Globus pallidus (tissue), 1 donor: ENCODE measurements around the gene KCNN1.
"Not testable (repeated sequence)": the region's sequence is repeated elsewhere in the genome, so short reads cannot be mapped to it uniquely, and the experiment has no call there.

Experiments
- DNase-seq: peaks from one replicate; pipeline ENCODE4 v3.0.0-alpha.2; 2015; ENCODE audit warnings: low spot score

KCNN1 gene

DNA sequence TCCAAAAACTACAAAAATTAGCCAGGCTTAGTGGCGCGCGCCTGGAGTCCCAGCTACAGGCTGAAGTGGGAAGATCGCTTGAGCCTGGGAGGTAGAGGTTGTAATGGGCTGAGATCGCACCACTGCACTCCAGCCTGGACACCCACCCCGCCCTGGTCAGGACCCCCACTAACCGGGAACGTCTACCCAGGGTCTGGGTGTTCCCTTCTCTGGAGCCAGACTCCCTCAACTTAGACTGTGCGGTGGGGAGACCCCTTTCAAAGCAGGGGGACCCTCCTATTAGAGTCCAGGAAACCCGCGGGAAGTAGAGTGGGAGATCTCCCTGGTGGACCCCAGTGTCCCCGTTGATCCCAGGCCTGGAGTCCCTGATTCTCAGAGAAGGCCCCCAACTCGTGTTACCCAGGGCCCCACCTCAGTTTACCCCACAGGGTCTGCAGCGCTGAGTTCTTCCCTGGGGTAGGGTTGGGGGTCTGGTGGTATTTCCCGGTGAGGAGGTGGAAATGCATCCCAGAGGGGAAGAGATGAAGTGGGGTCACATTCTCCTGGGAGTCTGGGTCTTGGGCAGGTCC, 35.0 kb downstream of the KCNN1 start:
- DNase-seq: no peak

DNA sequence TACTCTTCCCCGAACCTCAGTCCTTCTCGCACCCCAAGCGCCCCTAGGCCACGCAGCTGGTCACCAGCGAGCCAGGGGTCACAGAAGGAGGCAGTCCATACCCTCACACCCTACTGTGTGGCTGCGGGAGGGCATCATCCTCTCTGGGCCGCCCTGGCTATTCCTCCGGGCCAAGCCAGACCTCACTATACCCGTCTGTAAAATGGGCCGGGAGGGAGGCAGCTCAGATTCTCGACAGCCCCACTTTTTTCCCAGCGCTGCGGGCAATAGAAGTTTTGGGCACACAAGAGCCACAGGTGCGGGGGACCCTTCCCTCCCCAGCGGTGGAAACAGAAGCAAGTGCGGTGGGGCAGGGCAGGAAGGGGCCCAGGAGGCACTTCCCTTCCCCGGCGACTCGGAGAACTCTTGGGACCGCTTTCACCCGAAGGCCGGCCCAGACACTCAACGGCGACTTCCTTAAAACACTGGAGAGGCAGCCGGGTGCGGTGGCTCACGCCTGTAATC, 35.5 kb downstream of the KCNN1 start:
- no peak for DNase-seq

DNA sequence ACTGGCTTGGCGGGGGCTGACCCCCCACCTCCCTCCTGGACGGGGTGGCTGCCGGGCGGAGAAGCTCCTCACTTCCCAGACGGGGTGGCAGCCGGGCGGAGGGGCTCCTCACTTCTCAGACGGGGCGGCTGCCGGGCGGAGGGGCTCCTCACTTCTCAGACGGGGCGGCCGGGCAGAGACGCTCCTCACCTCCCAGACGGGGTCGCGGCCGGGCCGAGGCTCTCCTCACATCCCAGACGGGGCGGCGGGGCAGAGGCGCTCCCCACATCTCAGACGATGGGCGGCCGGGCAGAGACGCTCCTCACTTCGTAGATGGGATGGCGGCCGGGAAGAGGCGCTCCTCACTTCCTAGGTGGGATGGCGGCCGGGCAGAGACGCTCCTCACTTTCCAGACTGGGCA, 38.8 kb downstream of the KCNN1 start:
- not testable (repeated sequence) for DNase-seq

DNA sequence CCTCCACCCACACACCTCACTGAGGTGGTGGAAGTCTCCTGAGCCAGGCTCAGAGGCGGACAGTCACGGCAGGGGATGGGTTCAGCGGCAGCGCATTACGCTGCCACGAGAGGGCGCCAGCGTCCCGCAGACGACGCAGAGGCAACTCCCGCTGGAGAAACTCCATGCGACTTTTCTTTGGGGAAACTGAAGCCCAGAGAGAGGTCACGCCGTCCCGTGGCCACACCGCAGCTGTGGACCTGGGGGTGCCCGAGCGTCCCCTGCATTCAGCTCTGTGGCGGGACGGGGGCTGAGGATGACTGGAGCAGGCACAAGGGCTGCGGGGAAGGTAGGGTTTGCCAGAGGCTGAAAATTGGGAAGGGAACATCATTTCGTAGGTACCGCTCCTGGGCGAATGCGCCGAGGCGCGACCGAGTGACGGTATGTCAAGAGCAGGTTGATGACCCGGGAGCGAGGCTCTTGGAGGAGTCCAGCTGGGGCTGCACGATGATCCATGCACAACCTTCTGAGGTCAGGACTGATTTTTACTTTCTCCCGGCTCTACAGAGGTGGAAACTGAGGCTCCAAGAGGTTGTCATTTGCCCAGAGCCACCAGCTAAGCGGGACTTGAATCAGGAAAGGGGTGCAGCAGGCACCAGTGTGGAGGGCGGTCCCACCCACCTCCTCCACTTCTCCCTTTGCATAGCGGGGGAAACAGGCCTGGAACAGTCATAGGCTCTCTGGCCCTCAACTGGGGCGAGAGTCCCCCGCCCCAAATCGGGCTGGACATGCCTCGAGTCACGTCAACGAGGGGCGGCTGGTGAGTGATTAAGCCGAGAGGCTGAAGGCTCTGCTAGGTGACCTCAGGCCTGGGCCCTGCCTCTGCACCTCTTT, 40.4 kb downstream of the KCNN1 start:
- peak; percentile 85 for DNase-seq

DNA sequence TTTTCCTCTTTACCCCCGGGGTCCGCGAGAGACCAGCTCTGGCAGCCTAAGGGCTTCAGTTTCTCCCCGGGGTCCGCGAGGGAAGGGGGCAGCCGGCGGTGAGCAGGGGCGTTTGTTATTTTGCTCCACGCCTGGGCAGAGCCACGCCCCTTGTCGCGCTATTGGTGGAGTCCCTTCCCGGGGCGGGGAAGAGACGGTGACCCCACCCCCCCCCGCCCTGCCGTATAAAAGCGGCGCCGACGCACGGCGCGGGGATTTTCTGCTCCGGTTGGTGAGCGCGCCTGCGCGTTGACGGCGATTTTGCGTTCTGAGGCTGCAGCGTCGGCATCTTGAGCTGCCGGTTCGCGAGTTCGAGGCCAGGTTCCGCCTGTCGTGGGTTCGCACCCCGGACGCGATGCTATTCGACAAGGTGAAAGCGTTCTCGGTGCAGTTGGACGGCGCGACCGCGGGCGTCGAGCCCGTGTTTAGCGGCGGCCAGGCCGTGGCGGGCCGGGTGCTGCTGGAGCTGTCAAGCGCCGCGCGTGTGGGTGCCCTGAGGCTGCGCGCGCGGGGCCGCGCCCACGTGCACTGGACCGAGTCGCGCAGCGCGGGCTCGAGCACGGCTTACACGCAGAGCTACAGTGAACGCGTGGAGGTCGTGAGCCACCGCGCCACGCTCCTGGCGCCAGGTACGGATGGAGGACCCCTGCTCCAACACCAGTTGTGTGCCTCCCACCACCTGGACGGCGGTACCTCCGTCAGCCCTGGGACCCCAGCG, 41.2 kb downstream of the KCNN1 start, which contains the start of gene ARRDC2:
Gene ARRDC2, plus strand, starts transcription at position 254 of the 757 bp plus-strand sequence. Its CDS starts 141 bp downstream, at position 395.
- DNase-seq: peak; percentile 95

DNA sequence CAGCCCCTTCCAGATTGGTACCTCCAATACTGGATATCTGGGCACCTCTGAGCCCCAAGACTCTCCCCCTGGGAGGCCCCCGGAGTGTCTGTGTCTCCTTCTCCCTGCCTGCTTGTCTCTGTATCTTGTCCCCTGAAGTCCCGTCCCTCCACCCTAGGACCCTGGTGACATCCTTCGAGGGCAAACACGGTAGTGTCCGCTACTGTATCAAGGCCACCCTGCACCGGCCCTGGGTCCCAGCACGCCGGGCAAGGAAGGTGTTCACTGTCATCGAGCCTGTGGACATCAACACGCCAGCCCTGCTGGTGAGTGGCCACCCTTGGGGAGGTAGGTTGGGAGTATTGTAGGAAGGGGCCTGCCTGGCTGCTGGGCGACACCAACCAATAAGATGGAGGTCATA, 41.9 kb downstream of the KCNN1 start:
- no peak for DNase-seq

DNA sequence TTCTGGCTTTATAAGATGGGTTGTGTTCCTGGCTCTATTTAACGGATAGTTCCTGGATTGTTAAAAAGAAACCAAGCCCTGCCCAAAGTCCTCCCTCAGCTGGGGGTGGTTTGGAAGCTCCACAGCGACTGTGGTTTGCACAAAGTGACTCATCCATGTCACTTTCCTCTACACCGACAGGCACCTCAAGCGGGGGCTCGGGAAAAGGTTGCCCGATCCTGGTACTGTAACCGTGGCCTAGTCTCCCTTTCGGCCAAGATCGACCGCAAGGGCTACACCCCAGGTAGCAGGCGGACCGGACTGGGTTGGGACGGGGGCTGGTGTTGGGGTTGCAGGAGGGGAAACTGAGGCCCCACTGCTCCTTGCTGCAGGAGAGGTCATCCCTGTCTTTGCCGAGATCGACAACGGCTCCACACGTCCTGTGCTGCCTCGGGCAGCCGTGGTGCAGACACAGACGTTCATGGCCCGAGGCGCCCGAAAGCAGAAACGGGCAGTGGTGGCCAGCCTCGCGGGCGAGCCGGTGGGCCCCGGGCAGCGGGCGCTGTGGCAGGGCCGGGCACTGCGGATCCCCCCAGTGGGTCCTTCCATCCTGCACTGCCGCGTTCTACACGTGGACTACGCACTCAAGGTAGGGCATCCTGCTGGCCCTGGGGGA, 42.6 kb downstream of the KCNN1 start:
- no peak for DNase-seq

DNA sequence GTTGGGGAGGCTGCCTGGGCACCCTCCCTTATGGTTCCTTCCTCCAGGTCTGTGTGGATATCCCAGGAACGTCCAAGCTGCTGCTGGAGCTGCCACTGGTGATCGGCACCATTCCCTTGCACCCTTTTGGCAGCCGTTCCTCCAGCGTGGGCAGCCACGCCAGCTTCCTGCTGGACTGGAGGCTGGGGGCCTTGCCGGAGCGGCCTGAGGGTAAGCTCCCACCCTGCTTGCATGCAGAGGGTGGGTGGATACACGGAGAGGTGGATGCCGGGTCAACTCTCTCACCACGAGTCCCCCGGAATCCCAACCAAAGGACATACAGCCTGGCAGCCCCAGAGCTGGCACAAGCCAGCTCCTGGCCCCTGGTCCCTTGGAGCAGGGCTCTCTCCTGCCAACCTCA, 43.2 kb downstream of the KCNN1 start:
- no peak for DNase-seq

DNA sequence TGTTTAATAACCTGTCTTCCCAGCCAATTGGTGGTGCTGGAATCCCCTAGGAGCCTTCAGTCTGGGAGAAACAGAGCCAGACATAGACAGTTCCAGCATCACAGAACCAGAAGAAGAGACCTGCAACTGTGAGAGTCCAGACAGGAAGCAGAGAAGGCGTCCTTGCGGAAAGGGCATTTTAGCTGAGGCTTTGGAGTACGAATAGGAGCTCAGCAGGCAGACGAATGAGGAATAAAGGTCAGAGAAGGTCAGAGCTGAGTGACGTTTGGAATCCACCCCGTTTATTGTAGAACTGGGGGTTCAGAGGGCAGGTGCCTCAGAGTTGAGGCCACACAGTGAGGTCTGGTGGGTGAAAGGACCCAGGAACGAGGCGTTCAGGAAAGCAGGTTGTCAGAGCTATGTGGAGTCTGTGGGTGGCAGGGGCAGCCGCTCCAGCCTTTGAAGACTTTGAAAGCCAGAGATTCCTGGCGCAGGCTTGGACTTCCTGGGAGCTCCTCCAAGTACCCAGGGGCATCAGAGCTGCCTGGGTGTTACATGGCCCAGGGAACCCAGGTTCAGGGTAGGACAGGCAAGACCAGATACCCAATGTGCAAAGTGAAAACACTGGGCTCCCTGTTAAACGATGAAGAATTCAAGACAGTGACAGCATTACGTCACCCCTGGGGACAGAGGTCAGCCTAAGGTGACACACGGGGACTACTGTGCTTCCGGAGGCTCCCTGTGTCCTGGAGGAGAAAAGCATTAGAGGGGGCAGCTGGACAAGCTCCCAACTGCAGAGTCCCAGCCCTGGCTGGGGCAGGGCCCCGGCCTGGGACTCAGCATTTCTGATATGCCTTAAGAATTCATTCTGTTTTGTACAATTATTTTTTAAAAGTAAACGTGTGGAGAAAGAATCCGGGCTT, 46.6 kb downstream of the KCNN1 start:
- DNase-seq: no peak

DNA sequence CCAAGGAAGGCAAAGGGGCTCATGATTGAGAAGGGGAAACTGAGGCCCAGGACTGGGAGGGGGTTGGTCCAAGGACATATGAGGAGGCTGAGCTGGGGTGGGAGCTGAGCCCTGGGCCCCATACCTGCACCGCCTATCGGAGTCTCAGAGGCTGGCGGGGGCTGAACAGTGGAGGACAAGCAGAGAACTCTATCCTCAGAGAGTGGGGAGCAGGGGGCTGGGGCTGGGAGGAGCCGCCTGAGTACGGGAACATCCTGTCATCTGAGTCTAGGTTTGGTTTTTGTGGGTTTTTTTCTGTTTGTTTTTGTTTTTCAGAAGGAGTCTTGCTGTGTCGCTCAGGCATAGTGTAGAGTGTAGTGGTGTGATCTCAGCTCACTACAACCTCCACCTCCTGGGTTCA, 47.3 kb downstream of the KCNN1 start:
- no peak for DNase-seq

DNA sequence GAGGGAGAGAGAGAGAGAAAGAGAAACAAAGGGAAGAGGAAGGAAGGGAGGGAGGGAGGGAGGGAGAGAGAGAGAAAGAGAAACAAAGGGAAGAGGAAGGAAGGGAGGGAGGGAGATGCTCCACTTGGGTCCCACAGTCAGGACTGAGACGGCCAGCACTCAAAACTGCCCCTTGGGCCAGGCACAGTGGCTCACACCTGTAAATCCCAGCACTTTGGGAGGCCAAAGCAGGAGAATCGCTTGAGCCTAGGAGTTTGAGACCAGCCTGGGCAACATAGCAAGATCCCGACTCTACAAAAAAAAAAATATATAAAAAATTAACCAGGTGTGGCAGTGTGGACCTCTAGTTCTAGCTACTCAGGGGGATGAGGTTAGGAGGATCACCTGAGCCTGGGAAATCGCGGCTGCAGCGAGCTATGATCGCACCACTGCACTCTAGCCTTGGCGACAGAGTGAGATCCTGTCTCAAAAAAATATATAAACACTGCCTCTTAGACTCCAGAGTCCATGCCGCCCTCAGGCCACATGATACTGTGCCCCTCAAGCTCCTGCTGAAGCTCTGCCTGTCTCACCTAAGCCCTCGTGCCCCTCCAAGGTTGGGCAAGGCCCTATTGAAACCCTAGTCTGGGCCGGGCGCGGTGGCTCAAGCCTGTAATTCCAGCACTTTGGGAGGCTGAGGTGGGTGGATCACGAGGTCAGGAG, 49.5 kb downstream of the KCNN1 start:
- no peak for DNase-seq

DNA sequence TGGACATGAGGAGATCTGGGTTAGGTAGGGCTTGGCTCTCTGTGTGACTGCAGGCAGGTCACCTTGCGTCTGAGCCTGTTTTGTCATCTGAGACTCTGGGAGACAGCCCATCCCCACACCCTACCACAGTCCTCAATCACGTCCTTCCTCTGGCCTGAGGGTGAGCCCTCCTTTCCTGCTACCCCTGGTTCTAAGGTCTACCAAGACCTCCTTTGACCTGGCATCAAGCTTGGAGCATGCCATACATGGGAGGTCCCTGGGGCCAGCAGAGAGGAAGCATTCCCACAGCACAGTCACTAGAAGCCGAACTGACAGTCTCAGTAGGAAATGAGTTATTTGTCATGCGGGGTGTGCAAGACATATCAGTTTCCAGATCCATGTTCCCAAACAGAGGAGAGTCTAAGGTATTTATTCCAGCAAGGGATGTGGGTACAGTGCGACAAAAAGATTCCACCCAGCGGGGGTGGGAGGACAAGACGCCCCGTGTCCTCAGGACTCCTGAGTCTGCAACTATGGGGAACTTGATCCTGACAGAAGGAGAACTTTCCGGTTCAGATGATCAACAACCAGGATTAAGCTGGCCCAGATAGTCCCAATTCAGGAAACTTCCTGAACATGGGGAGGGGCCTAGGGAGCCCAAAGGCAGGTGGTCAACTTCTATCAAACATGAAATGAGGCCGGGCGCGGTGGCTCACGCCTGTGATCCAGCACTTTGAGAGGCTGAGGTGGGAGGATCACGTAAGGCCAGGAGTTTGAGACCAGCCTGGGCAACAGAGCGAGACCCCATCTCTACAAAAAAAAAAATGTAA, 50.6 kb downstream of the KCNN1 start:
- no peak for DNase-seq

DNA sequence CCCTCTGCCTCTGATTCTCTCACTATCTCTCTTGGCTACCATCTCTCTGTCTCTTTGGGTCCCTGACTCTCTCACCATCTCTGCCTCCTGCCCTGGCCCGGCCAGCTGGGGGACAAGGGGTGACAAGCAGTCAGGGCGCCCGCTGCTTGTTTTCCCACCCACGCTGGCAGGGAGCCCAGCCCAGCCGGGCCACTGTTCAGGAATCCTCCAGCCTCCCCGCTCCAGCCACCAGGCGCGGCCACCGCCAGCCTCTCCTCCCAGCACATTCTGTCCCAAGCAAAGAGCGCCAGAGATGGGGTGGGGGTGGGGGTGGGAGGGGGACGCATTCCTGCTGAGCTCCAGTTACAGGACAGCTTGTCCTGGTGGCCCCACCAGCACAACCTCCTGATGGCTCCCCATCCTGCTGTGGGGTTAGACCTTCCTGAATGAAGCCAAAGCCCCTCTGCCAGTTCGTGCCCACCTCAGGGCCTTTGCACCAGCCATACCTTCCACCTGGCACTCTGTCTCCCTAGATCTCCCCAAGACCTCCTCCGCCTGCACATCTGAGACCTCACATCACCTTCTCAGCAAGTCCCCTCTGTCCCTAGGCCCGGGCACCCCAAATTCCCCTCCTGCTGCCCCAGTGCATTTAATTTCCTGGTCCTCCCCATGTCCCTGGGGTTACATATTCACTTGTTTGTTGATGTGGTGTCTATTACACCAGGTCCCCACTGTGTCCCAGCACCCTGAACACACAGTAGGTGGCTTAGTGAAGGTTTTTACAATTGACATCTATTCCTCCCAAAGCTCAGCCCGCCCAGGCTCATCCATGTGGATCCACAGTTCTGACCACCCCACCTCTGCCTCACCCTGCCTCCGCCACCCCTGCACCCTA, 53.5 kb downstream of the KCNN1 start:
- DNase-seq: peak; percentile 92

DNA sequence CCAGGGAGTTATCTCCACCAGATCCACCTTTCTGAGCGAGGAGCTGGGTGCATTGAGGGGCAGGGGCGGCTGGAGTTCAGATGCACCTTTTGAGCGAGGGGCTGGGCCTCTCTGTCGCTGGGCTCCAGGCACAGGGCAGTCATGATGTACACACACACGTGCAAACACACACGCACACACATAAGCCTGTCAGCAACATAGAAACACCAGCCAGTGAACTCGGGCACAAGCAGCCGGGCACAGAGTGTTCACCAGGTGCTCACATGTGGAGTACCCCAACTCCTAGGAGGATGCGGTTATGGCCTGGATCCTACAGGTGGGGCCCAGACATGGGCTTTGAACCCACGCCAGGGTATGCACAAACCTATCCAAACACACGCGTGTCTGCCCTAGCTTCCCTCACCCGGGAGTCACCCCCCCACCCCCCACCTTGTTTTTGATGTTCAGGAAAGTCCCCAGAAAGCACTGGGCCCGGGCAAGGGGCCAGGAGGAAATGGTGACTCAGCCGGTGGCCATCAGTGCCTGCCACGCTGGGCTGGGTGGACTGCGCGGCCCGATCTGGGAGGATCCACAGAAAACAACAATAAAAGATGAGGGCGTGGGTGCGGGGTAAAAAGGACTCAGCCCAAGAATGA, 54.3 kb downstream of the KCNN1 start:
- DNase-seq: peak; percentile 85

DNA sequence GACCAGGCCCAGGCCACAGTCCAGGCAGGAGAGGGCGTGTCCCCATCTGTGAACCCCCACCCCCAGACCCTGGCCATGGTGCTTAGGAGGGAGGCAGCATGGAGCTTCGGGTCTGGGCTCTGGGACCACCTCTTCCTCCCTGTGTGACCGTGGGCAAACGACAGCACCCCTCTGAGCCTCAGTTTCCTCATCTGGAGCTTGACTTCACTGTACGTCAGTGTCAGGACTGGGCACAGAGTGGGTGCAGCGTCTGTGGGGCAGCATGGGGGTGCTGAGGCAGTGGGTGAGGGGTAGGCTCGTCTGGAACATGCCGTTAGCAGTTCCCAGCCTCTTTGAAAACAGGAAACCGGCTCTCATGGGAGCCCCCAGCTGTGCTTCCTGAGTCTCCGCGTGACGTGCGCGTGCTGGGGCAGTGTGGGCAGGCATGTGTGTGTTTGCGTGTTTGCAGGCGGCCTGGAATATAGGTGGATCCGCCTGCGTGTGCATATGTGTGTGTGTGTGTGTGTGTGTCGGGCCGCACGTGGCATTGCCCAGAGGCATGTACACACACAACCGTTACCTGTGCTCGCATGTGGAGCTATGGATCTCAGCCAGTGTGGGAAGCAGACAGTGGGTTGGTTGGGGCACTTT, 56.8 kb downstream of the KCNN1 start:
- DNase-seq: no peak

DNA sequence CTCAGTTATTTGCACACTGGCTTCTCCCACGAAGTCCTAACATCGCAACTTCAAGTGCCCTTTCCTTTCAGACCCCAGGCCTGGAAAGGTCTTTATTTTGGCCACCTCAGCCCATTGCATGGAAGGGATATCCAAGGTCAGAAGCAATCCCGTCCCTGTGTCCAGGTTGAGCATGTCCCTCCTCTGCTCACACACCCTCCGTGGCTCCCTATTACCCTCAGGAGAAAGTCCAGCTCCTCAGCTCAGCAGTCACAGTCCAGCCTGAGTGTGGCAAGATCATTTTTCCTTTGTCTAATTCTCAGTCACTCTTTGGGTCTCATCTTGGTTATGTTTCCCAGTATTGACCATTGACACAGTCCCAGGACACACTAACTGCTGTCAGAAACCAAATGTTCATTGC, 60.2 kb downstream of the KCNN1 start:
- DNase-seq: no peak

DNA sequence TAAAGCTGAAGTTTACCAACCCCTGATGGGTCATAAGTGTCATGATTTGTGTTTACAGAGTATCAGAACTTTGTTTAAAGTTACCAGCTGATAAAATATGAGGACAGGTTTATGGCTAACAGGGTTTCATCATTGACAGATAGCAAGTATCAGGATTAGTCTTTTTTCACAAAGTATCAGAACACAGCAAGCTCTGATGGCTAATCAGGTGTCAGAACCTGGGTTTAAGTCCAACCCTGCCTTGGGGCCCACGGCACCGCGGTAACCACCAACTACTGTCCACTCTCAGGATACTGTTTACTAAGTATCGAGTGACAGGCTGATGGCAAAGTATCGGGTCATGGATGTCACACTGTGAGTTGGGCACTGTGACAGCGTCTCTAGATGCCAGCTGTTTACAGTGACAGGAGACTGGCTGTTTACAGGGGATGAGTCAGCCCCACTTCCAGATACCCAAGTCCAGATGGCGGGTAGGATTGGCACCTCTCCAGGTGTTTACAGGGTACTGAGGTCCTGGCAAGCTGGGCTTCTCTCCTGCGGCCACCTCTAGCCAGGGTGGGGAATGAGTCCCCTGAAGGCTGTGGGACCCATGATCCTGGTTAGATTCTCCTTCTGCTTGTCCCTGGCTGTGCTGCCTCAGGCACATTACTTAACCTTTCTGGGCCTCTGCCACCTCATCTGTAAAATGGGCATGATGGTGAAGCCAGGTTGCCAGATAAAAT, 62.9 kb downstream of the KCNN1 start:
- peak; percentile 69 for DNase-seq
